HG03045 (cell line): ENCODE measurements around the gene CEP170.

Experiments
- ATAC-seq: cut with Tn5 transposase; IDR thresholded peaks from one replicate; pipeline ENCODE4 v1.9.1; 2021; ENCODE audit warnings: mild to moderate bottlenecking, moderate library complexity; ENCODE audit not compliant: unreplicated experiment

CEP170 gene

DNA sequence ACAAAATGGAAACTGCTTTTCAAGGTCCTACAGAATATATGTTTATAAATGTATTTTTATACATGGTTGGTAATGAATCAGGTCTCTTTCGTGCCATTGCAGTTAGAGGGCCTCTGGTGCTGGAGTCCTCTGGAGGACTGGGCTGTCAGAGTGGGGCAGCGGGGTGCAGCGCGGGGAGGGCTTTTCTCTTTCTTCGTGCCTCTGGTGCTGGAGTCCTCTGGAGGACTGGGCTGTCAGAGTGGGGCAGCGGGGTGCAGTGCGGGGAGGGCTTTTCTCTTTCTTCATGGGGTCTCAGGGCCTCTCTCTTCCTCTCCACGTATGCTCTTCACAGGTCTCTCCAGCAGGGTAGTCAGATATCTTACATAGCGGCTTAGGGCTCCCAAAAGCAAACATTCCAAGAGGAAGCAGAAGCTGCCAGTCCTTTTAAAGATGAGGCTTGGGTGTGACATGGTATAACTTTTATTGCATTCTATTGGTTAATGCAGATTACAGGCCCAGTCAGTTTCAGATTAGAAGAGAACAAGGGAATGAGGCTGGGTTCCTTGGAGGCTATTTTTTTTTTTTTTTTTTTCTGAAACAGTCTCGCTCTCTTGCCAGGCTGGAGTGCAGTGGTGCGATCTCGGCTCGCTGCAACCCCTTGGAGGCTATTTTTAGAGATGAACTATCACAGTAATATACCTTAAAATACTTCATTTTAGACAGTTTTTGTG lies 13.8 kb upstream of the CEP170 start:
- peak; percentile 19 for ATAC-seq

DNA sequence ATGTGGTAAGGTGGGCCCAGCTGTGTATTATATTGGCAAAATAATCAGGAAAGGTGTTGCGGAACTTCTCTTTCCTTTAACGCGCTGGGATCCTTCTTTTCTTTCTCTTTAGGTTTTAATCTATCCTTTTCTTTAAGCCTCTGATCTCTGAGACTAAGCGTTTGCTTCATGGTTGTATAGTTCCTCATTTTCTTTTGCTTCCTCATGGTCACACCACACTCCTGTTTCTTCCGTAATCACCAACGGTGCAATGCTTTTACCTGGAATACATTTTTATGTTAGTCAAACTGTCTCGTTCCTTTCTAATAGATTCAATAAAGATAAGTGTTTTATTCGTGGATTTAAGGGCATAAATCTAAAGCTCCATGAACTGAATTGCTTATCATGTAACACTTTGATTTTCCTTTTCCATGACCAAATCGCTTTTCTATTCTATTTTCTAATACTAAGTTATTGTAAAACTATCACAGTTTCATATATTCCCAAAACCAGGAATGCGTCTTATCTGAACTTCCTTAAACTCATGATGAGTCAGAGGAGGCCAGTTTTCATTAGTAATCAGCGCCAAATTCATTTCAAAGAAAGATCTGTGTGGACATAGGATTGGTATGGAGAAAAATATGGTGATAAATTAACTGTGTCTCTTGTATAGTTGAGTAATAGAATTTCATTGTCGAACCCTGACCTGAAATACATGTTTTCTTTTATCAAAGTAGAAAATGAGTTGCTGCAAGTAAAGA lies 13.0 kb upstream of the CEP170 start:
- ATAC-seq: no peak

DNA sequence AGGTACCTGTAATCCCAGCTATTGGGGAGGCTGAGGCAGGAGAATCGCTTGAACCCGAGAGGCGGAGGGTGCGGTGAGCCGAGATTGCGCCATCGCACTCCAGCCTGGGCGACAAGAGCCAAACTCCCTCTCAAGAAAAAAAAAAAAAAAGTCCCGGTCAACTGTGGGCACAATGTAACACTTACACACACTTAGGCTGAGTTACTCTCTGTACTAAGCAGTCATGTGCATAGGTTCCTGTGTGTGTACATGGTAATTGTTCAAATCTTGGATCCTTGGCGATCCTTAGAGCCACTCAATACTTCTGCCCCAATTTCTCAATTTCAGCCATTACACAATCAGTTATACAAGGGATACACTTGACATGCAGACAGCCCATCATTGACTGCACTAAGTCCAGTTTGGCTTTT lies 12.4 kb upstream of the CEP170 start:
- ATAC-seq: no peak

DNA sequence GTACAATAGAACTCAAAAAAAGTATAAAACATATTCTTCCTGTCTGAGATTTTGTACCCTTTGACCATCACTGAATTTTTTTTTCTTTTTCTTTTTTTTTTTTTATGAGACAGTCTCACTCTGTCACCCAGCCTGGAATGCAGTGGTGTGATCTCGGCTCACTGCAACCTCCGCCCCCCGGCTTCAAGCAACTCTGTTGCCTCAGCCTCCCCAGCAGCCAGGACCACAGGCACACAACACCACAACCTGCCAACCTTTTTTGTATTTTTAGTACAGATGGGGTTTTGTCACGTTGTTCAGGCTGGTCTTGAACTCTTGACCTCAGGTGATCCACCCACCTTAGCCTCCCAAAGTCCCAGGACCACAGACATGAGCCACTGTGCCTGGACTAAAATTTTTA lies 11.2 kb upstream of the CEP170 start:
- no peak for ATAC-seq

DNA sequence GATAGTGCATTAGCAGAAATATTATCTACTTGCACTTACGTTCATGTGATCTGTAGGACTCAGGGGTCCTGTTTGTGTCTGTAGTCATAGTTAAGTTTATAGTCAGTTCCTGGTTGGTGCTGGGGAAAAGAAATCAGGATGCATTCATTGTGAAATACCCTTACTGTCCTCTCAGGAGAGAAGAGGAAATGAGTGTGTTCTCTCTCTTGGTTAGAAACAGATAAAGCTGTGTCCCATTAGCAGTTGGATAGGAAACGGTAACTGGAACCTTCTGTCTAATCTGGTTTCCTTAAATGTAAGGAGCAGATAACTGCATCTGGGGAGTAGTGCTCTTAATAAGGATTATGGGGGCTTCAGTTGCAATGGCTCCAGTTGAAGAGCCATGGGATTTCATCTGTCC lies 9.6 kb upstream of the CEP170 start:
- ATAC-seq: peak; percentile 46

DNA sequence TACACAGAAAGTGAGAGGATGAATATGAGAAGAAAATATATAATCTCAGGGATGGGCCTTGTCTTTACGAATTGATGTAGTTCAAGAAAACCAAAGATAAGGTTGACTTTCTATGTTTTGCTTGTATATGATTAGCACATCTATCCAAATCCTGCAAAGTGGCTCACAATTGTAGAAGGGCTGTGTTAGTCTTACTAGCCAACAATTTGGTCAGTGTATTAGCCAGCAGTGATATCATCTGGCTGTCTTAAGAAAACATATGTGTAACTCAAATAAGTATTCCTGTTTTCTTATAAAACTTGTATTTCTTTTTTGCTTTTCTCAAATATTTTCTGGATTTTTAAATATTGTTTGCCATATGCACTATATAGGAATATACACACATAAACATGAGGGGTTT lies 6.3 kb upstream of the CEP170 start:
- ATAC-seq: no peak

DNA sequence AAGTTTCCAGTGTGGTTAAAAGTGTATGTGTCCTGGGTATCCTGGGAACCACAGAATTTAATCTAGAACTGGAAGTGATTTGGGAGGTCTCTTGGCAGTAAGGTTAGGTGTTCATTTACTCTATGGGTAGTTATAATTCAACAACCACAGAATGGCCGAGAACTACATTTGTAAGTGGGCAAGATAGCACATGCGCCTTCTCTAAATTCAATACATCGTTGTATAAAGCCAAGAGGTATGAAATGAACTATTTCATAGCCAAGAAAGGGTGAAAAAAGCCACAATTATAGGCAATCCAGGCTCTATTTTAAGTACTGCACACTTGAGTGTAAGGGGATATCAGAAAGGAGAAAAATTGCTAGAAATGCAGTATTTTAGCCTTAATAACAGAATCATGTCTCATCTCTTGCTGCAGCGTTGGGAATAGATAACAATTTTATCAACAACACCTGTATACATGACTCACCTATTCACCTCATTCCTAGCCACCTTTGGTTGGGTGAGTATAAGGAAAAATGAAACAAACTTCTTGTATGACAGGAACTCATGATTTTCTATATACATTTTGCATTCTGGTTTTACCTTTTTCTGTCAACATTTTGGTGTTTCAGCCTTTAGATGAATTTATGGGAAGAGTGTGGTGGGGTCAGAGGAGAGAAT lies 5.3 kb upstream of the CEP170 start:
- ATAC-seq: no peak

DNA sequence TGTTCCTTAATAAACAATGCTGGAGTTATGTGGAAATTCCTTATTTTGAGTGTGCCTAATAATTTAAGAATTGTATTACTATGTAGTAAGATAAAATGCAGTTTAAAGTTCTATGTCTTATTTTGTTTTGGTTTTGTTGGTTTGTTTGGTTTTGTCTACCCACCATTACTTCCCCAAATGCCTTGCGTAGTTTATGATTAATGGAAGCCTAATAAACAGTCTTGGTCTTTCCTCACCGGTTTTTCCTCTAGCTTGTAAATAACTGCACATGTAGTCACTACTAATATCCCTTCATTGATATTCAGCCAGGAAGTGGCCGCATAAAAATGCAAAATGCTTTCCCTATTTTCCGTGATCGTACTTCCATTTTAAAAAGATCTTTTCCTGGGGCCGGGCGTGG lies 3.6 kb upstream of the CEP170 start:
- ATAC-seq: no peak

DNA sequence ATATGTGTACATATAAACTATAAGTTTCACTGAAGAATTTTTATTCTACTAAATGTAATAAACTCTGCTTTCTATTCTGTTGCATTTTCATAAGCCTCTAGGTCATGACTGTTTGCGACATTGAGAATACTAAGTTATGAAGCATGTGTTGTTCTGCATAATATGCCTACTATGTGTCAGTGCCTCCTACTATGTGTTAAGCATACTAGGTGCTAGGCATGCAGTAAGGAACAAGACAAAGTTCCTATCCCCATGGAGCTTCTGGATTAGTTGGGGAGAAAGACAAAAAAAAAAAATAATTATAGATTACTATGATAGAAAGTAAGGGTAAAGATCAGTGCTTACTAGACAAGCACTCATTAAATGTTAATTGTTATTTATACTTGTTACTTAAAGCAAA lies 2.1 kb upstream of the CEP170 start:
- no peak for ATAC-seq

DNA sequence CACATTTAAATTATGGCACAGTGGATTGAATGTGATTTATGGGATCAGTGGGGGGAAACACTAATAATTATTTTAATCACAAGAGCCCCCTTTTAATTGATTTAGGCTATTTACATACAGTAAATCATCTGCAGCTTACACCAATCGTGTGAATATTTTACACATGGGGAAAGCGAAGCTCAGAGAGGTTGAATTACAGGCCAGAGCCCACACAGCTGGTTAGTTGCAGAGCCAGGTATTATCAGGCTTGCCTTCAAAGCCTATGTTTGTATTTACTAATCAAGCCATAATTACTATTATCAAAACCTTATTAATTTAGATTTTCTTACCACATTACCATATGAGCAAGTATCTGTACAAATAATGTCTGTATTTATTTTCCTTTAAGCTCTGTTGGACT lies 1.5 kb upstream of the CEP170 start:
- no peak for ATAC-seq

DNA sequence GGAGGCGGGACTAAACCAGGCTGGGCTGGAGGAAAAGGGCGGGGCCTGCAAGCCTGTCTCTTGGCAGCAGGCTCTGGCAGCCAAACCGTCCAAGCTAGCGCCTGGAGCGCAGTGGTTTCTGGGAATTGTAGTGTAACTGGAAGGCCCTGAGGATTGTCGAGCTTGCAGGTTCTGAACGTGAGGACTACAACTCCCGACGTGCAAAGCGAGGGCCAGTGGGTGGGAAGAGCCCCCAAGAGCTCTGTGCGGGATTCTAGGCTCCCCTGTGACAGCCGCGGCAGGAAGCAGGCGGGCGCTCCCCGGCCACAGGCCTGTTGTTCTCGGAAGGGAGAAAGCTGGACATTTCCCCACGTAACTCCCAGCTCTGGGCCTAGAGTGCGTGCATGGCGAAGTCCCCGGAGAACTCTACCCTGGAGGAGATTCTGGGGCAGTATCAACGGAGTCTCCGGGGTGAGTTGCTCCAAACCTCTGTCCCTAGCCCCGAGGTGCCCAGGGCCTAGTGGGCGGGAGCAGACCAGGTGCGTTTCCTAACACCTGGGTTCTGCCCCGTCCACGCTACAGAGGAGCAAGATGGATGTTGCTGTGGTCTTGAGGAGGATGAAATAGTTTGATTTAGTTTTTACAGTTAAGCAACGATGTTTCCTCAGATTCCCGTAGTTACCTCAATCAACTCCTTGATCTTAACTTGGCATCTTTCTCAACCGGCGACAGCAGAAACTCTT lies 871 bp upstream of the CEP170 start, which contains the start of gene SDCCAG8:
Gene SDCCAG8 (plus strand): TSS at position 251 of the 722 bp plus-strand sequence. CDS start 133 bp downstream, at position 384.
- ATAC-seq: peak; percentile 71

DNA sequence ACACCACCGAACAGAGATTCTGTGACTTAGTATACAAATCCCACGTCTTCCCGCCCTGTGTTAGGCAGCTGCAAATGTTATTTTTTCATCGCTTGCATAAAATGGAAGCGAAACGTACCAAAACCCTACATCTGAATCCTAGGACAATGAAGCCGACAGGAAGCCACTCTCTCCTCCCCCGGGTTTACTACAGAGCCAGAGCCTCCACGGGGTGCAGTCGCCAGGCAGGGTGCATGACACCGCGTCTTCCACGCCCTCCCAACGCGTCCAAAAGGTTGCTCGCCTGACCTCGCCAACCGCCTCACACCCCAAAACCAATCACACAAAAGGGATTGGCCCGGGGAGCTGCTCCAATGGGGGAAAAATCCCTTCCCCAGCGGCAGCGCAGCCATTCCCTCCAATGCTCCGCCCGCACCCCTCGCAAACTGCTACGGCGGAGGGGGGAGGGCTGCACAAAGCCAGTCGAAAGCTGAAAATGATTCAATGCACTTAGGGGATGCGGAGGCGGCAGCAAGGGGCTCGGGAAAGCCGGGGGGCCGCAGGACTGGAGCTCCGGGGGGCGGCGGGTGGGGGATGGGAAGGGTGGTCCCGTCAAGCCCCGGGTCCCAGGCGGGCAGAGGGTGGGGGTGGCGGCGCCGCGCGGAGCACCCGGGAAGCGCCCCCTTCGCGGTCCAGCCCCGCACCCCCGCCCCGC lies 701 bp downstream of the CEP170 start:
- peak; percentile 15 for ATAC-seq

DNA sequence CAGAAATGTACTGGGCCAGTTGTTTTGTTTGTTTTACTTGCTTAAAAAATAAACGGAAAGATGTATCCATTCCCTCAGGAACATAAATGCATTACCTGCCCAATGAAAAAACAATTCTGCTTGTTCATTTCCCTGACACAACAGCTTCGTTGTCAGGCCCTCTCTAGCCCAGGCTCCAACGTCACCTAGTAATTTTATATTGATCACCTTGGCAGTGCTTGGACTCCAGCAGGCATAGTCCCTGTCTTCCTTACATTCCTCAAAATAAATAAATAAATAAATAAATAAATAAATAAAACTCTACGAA lies 1.2 kb downstream of the CEP170 start:
- ATAC-seq: no peak

DNA sequence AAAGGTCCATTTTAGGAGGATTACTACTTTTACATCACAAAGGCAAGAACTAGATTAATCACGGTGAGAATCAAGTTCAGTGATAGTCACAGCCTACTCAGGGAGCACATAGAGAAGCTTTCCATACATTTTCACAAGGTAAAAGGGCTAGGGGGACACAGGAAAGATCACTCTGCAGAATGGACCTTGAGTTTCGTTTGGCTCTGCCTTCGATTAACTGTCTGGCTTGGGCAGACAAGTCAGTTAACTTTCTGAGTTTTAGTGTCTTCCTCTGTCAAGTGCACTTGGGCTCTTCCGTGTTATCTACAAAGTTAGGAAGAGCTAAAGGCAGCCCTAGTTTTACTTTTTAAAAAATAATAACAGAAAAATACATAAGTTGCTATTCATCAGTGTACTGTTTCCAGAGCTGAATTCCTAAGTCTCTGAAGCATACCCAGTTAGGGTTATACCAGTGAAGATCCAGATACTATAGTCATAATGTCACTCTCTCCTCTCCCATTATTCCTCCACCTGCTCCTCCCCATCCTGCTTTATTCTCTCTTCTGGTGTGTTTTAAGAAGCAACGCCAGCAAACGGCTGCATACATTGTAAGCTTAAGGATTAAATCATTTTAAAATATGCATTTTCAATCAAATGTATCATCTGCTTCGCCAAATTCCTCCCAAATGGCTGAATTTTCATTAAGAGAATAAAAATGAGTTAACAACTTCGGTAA lies 1.7 kb downstream of the CEP170 start:
- ATAC-seq: no peak

DNA sequence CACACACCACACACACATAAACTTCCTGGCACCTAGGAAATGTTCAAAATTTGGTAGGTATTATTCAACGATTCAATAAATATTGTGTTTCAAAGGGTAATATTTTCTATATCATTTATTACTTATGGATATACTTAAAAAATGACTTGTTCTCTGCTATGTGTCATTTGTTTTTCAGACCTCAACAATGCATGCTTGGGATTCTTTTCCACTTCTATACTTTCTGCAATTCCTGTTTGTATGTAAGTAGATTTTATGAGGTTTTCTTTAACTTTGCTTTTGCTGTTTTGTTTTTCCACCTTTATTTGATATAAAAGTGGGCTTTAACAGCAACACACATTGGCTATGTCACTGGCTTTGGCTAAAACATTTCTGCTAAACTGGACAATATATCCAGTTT lies 3.5 kb downstream of the CEP170 start:
- no peak for ATAC-seq

DNA sequence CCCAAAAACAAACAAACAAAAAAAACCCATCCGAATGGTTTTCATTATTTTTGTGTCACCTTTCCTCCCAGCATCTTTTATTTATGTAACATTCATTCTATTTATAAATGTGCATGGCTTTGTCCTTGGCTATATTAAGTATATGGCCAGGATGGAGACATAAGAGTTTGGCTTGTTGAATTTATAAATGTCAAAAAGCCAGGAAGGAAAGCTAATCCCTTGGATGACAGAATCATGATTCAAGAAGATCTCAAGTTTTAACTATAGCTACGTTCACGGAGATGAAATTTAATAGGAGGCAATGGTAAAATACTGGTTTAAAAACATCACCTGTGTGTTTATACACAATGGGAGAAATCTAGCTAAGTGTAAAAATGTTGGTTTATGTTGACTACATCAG lies 5.0 kb downstream of the CEP170 start:
- no peak for ATAC-seq

DNA sequence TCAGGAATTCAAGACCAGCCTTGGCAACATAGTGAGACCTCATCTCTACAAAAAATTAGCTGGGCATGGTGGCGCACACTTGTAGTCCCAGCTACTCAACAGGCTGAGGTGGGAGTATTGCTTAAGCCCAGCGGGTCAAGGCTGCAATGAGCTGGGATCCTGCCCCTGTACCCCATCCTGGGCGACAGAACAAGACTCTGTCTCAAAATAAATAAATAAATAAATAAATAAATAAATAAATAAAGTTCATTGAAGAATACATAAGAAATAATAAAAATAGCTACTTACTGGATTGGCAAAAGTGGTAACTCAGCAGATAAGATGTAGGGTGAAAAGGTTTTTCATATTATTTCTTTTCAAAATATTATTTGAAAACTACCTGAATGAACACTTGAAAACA lies 5.9 kb downstream of the CEP170 start:
- no peak for ATAC-seq

DNA sequence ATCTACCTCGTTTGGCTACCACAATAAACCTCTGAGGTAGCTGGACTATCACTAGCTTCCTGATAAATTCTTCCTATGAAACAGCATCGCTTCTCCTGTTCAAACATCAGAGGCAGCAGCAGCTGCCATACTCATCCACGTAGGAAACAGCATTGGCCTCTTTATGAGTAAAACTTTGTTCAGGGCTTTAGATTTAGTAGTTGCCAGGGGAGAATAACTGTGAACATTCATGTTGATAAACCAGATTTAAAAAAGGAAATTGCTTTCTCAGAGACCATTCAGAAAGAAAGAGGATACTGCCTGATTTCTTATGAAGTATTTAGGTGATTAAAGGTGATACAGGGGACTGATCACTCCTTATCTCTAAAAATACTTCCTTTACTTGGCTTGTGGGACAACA lies 7.2 kb downstream of the CEP170 start:
- ATAC-seq: no peak

DNA sequence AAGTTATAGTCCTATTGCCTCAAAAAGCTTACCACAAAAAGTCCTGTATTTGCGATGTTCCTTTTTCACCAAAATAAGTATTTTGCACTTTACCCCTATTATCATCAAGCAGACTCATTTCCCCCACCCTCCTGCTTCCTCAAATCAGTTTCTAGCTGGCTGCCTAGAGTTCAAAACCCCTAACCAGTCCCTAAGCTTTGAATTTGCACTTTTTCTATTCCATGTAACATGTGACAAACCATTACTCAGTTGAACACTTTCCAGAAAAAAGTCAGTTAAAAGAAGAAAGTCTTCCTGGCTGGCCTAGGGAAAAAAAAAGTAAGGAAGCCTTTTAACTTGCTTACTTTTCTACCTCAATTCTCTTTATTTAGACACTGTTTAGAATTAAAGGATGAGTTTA lies 8.2 kb downstream of the CEP170 start:
- no peak for ATAC-seq

DNA sequence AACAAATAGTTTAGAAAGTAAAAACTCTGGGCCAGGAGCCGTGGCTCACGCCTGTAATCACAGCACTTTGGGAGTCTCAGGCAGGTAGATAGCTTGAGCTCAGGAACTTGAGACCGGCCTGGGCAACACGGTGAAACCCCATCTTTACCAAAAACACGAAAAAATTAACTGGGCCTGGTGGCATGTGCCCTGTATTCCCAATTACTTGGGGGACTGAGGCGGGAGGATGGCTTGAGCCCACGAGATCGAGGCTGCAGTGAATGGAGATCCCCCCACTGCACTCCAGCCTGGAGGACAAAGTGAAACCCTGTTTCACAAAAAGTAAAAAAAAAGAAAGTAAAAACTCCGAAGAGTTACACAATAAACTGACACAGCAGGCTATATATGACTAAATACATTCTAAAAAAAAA lies 10.6 kb downstream of the CEP170 start:
- no peak for ATAC-seq
